ENCODE measurements around the gene SH3RF3.

DNA sequence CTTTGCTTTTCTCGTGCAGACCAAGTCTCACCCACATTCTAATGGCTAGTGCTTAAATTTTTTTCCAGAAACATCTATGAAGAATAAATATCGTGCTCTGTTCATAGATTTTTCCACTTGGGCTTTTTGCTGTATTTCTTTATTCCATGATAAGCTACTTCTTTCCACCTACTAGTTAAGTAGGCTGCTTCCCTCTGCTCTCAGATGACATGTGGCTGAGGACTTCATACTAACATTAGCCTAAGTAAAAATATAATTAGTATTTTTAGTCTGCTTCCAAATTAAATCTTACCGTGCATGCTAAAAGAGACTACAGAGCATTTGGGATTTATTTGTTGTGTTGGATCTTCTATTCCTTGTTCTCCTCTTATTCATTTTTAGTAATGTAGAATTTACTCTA lies 102.4 kb downstream of the SH3RF3 start:
- TF ChIP-seq GATA2 (IDR thresholded peaks at IDR 0.05; ENCODE audit: low read depth, low read length) (no peak), GATA3 (IDR thresholded peaks at IDR 0.05; ENCODE audit: low read depth, low read length) (no peak)
